PC-9 (cell line): ENCODE results near the gene ACOXL. TPM values are rescaled to one million over a fixed set of nuclear protein-coding genes. Genes with fewer than 3 reads are reported as not detected.

Experiments used
- BruUV-seq: library from RNA; stranded (reverse); fragments of 400-500 nt; replicated peaks from 2 replicates; lab custom pipeline; 2021; lab: Mats Ljungman, UMichigan
- CTCF ChIA-PET: fragments of 300-600 bp; sonication (Branson Sonifier 250); formaldehyde crosslinking; loops from one replicate; lab custom pipeline; 2022; ENCODE audit warnings: antibody characterized with exemption; lab: Charles Lee
- POLR2A ChIA-PET: fragments of 300-600 bp; sonication (Branson Sonifier 250); formaldehyde crosslinking; loops from one replicate; lab custom pipeline; 2022; ENCODE audit warnings: antibody characterized with exemption; ENCODE audit not compliant: unreplicated experiment; lab: Charles Lee
- DNase-seq, 2 experiments: peaks; one replicate each; pipeline versions ENCODE4 v3.0.0 to v3.0.0-alpha.2; 2015 to 2022; ENCODE audit warnings: mixed read lengths in 1 of 2
- H2AFZ ChIP-seq: fragments of 200-600 bp; sonication (generic); 2 replicates; pipeline ENCODE4 v1.8.1; 2017; ENCODE audit warnings: antibody characterized with exemption
- H3F3A ChIP-seq: fragments of 200-600 bp; sonication (generic); 2 replicates; pipeline ENCODE4 v1.8.1; 2017; ENCODE audit warnings: antibody characterized with exemption, mild to moderate bottlenecking, low read depth; ENCODE audit not compliant: insufficient read depth
- H3K27ac ChIP-seq: fragments of 200-600 bp; sonication (generic); 2 replicates; pipeline ENCODE4 v1.6.1; 2016; ENCODE audit warnings: mixed run types
- H3K27me3 ChIP-seq: fragments of 200-600 bp; sonication (generic); 2 replicates; pipeline ENCODE4 v1.6.1; 2016; ENCODE audit warnings: low read depth, mixed run types; ENCODE audit not compliant: insufficient read depth
- H3K36me3 ChIP-seq: fragments of 200-600 bp; sonication (generic); 2 replicates; pipeline ENCODE4 v1.6.1; 2016; ENCODE audit warnings: low read depth, mixed run types
- H3K4me1 ChIP-seq: fragments of 200-600 bp; sonication (generic); replicated peaks from 2 replicates; pipeline ENCODE4 v1.6.1; 2016; ENCODE audit warnings: mixed run types; ENCODE audit not compliant: insufficient read depth
- H3K4me2 ChIP-seq: fragments of 200-600 bp; sonication (generic); 2 replicates; pipeline ENCODE4 v1.6.1; 2017; ENCODE audit warnings: mixed run types
- H3K4me3 ChIP-seq: fragments of 200-600 bp; sonication (generic); 2 replicates; pipeline ENCODE4 v1.6.1; 2016; ENCODE audit warnings: mixed run types
- H3K79me2 ChIP-seq: fragments of 200-600 bp; sonication (generic); 2 replicates; pipeline ENCODE4 v1.6.1; 2017; ENCODE audit warnings: low read depth, mixed run types
- H3K9me2 ChIP-seq: fragments of 200-600 bp; sonication (generic); 2 replicates; pipeline ENCODE4 v1.8.1; 2017; ENCODE audit warnings: mild to moderate bottlenecking; ENCODE audit not compliant: insufficient read depth
- H3K9me3 ChIP-seq: fragments of 200-600 bp; sonication (generic); 2 replicates; pipeline ENCODE4 v1.8.1; 2016; ENCODE audit warnings: low read depth; ENCODE audit not compliant: insufficient read depth
- H4K20me1 ChIP-seq: fragments of 200-600 bp; sonication (generic); 2 replicates; pipeline ENCODE4 v1.8.1; 2017; ENCODE audit not compliant: insufficient read depth
- CTCF ChIP-seq: fragments of 200-600 bp; sonication (generic); conservative IDR thresholded peaks from 2 replicates; pipeline ENCODE4 v1.6.1; 2017; ENCODE audit warnings: mixed run types, antibody characterized with exemption, mild to moderate bottlenecking, moderate library complexity
- EZH2 ChIP-seq: fragments of 200-600 bp; sonication (generic); IDR thresholded peaks from 2 replicates; pipeline ENCODE4 v1.8.0; 2017; ENCODE audit warnings: antibody characterized with exemption, low read depth
- intact Hi-C: fragments of 100-400 bp; cut with micrococcal nuclease; formaldehyde crosslinking; loops from one replicate; pipeline ENCODE4 v1.10.0; 2022; ENCODE audit not compliant: unreplicated experiment
- total RNA-seq: library from RNA; stranded (reverse); gene quantifications from 2 replicates; pipeline ENCODE4 v1.2.3, GENCODE V29; 2021

ACOXL gene
- total RNA-seq, 1 experiment from 2014 or later: 10.7 TPM

- H3K4me2 ChIP-seq: no peak overlapping the region
- ChIA-PET POLR2A (interaction anchor here (0.6 kb wide), 1 partner anchor 72 kb away, joined by 4 read pairs; no protein-coding TSS in a partner anchor), CTCF (no interaction called here)
- H3K27ac ChIP-seq: no peak overlapping the region
- no peak overlapping the region for H2AFZ ChIP-seq
- intact Hi-C loops: no loop called here
- no peak overlapping the region for H3K4me3 ChIP-seq
- no peaks in the 10 kb centered on the region for H3K36me3 ChIP-seq
- H3K79me2 ChIP-seq: no peaks in the 10 kb centered on the region
- BruUV-seq: no TSS peak
- H3K27me3 ChIP-seq: no peaks in the 10 kb centered on the region
- H3K9me2 ChIP-seq: no peaks in the 10 kb centered on the region
- no peaks in the 10 kb centered on the region for H3K9me3 ChIP-seq
- no peak for DNase-seq
- H3K4me1 ChIP-seq: no peaks in the 10 kb centered on the region
- no peaks in the 10 kb centered on the region for H3F3A ChIP-seq
- TF ChIP-seq CTCF: no peak
- no peak for TF ChIP-seq EZH2
- no peaks in the 10 kb centered on the region for H4K20me1 ChIP-seq
These were observed 108.1 kb downstream of the ACOXL start for GRCh38 chr2:110840508-110840907.

DNA sequence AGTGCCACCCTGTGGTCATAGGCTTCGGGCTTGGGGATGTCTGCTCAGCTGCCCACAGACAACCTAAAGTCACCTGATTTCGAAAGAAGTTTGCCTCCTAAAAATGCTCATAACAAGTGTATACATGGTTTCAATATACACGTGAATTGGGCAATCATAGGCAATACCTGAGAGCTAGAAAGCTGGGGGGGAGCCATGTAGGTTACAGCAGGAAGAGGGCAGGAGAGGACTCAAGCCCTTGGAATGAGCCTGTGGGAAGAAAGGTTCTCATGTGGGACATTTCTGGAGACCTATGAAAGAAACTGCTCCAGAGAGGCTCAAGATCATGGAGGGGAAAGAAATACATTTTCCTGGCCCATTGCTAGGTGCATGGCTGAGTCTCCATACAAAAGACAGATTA lies 109.7 kb downstream of the ACOXL start:
- CTCF ChIA-PET: no interaction called here
- no peak for DNase-seq
- BruUV-seq: no TSS peak

DNA sequence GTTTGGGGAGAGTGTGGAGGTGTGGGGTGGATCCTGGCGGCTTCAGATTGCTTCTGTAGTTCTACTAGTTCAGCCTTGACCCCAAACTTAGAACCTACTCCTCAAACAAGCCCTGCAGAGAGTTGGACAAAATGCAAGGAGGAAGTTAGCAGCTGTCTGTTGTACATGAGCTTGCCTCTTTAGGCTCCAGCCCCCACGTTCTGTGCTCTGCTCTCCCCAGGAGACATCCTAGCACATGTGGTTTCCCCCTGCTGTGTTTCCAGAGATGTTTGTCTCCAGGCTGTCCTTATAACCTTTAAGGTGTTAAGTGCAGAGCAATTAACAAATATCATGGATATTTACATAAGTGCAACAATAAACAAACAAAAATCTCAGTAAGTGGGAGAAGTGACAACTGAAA lies 111.1 kb downstream of the ACOXL start:
- intact Hi-C loops: no loop called here
- TF ChIP-seq CTCF (no peak), EZH2 (no peak)
- CTCF ChIA-PET: no interaction called here

More for the DNA sequence above, 109.7 kb downstream of the ACOXL start:
- Histone ChIP-seq H4K20me1 (no peaks in the 10 kb centered on the region), H3K4me2 (no peak overlapping the region), H2AFZ (no peak overlapping the region), H3K27ac (no peak overlapping the region), H3K36me3 (no peaks in the 10 kb centered on the region), H3K27me3 (no peaks in the 10 kb centered on the region), H3F3A (no peaks in the 10 kb centered on the region), H3K4me3 (no peak overlapping the region), H3K9me2 (no peaks in the 10 kb centered on the region), H3K9me3 (no peaks in the 10 kb centered on the region), H3K79me2 (no peaks in the 10 kb centered on the region), H3K4me1 (no peaks in the 10 kb centered on the region)
- no peak for TF ChIP-seq CTCF
- TF ChIP-seq EZH2: no peak
- intact Hi-C loops: no loop called here
- POLR2A ChIA-PET: no interaction called here

More for the DNA sequence above, 111.1 kb downstream of the ACOXL start:
- Histone ChIP-seq H2AFZ (no peak overlapping the region), H3K4me3 (no peak overlapping the region), H3K36me3 (no peaks in the 10 kb centered on the region), H3K9me3 (no peaks in the 10 kb centered on the region), H3K4me2 (no peak overlapping the region), H3K27me3 (no peaks in the 10 kb centered on the region), H3K79me2 (no peaks in the 10 kb centered on the region), H4K20me1 (no peaks in the 10 kb centered on the region), H3K27ac (no peak overlapping the region), H3K4me1 (no peaks in the 10 kb centered on the region), H3F3A (no peaks in the 10 kb centered on the region), H3K9me2 (no peaks in the 10 kb centered on the region)
- POLR2A ChIA-PET: no interaction called here
- no TSS peak for BruUV-seq
- no peak for DNase-seq
